Stimulated activated CD4-positive, alpha-beta T cell treated with anti-CD3 and anti-CD28 coated beads, Interleukin-12 subunit alpha, Interleukin-12 subunit beta, amount 100 ng/mL, for 48 hours (primary cell): Measurements from ENCODE around the gene LGALS8.
"Not testable (repeated sequence)": the region's sequence is repeated elsewhere in the genome, so short reads cannot be mapped to it uniquely, and the experiment has no call there.

Experiments
- DNase-seq, 3 donors: peaks; one replicate each; pipeline ENCODE4 v3.0.0-alpha.2; 2020; ENCODE audit warnings: low read depth in 2 of 3, low spot score in 1 of 3

LGALS8 gene

GRCh38 chr1:236580404-236580803 is 56.6 kb downstream of the LGALS8 start:
- DNase-seq: not testable (repeated sequence)

GRCh38 chr1:236581528-236581927 is 57.7 kb downstream of the LGALS8 start:
- no peak for DNase-seq

- no peak for DNase-seq
Observed at GRCh38 chr1:236589531-236589930, 65.7 kb downstream of the LGALS8 start.

- no peak for DNase-seq
Observed at GRCh38 chr1:236590553-236591150, 66.9 kb downstream of the LGALS8 start.

GRCh38 chr1:236602171-236602570 is 78.4 kb downstream of the LGALS8 start:
- DNase-seq: no peak
